Neuronal stem cell (in vitro differentiated cells): ENCODE measurements around the gene STARD10.

Source experiments
- DNase-seq: peaks from one replicate; pipeline ENCODE4 v3.0.0-alpha.2; 2013; ENCODE audit warnings: low spot score
- H2AFZ ChIP-seq: one replicate; pipeline ENCODE4 v1.6.1; 2013; ENCODE audit warnings: mild to moderate bottlenecking, low read length, inconsistent platforms
- H2AK5ac ChIP-seq: 2 replicates; pipeline ENCODE4 v1.6.1; 2013; ENCODE audit warnings: low read depth, mild to moderate bottlenecking, inconsistent platforms, low read length, moderate library complexity, mixed read lengths
- H2BK120ac ChIP-seq: 2 replicates; pipeline ENCODE4 v1.6.1; 2013; ENCODE audit warnings: low read depth, mild to moderate bottlenecking, inconsistent platforms, low read length, moderate library complexity, mixed read lengths
- H2BK12ac ChIP-seq: one replicate; pipeline ENCODE4 v1.6.1; 2013; ENCODE audit warnings: low read length, inconsistent platforms
- H2BK15ac ChIP-seq: 2 replicates; pipeline ENCODE4 v1.6.1; 2013; ENCODE audit warnings: mild to moderate bottlenecking, low read length, inconsistent platforms, mixed read lengths
- H2BK5ac ChIP-seq: one replicate; pipeline ENCODE4 v1.6.1; 2013; ENCODE audit warnings: inconsistent platforms, mild to moderate bottlenecking, low read length, moderate library complexity
- H3K14ac ChIP-seq: one replicate; pipeline ENCODE4 v1.6.1; 2013; ENCODE audit warnings: low read length, inconsistent platforms
- H3K18ac ChIP-seq: 2 replicates; pipeline ENCODE4 v1.6.1; 2013; ENCODE audit warnings: low read length, inconsistent platforms
- H3K23ac ChIP-seq: 2 replicates; pipeline ENCODE4 v1.6.1; 2013; ENCODE audit warnings: low read depth, mild to moderate bottlenecking, mixed read lengths, low read length, inconsistent platforms; ENCODE audit not compliant: poor library complexity
- H3K27ac ChIP-seq: replicated peaks from 3 replicates; pipeline ENCODE4 v1.5.1; 2013; ENCODE audit warnings: low read length, inconsistent platforms
- H3K27me3 ChIP-seq, 3 experiments: 2 replicates each; pipeline ENCODE4 v1.6.1; 2013; ENCODE audit warnings: low read length in 3 of 3, mild to moderate bottlenecking in 2 of 3, inconsistent platforms in 1 of 3, low read depth in 1 of 3, mixed read lengths in 1 of 3, moderate library complexity in 1 of 3; ENCODE audit not compliant: control insufficient read depth in 3 of 3, insufficient read depth in 3 of 3
- H3K36me3 ChIP-seq, 2 donors: replicated peaks in 1 of 2; 2 replicates each; pipeline ENCODE4 v1.6.1; 2013; ENCODE audit warnings: low read length in 2 of 2; ENCODE audit not compliant: control insufficient read depth in 2 of 2, insufficient read depth in 2 of 2
- H3K4ac ChIP-seq: 2 replicates; pipeline ENCODE4 v1.6.1; 2013; ENCODE audit warnings: inconsistent platforms, mild to moderate bottlenecking, low read length, moderate library complexity
- H3K4me1 ChIP-seq, 2 donors: 1 replicate in 1 of 2; 2 replicates in 1 of 2; pipeline ENCODE4 v1.6.1; 2013; ENCODE audit warnings: low read length in 2 of 2, low read depth in 1 of 2; ENCODE audit not compliant: control insufficient read depth in 2 of 2, insufficient read depth in 1 of 2
- H3K4me2 ChIP-seq: one replicate; pipeline ENCODE4 v1.6.1; 2013; ENCODE audit warnings: mild to moderate bottlenecking, low read length, inconsistent platforms; ENCODE audit not compliant: insufficient read depth, poor library complexity, severe bottlenecking
- H3K4me3 ChIP-seq, 2 donors: 2 replicates each; pipeline ENCODE4 v1.5.1; 2013; ENCODE audit warnings: low read length in 2 of 2, mild to moderate bottlenecking in 2 of 2, inconsistent platforms in 1 of 2, moderate library complexity in 1 of 2
- H3K79me1 ChIP-seq: one replicate; pipeline ENCODE4 v1.6.1; 2013; ENCODE audit warnings: low read depth, mild to moderate bottlenecking, inconsistent platforms, low read length, moderate library complexity
- H3K9ac ChIP-seq: one replicate; pipeline ENCODE4 v1.6.1; 2013; ENCODE audit warnings: mild to moderate bottlenecking, low read depth, low read length, inconsistent platforms; ENCODE audit not compliant: poor library complexity
- H3K9me3 ChIP-seq, 2 donors: replicated peaks in 1 of 2; 2 replicates each; pipeline versions ENCODE3 to v1.6.1; 2013; ENCODE audit warnings: low read length in 2 of 2, mild to moderate bottlenecking in 2 of 2, inconsistent platforms in 1 of 2, low read depth in 1 of 2, mixed read lengths in 1 of 2, moderate library complexity in 1 of 2; ENCODE audit not compliant: control insufficient read depth in 2 of 2, insufficient read depth in 1 of 2
- H4K8ac ChIP-seq: one replicate; pipeline ENCODE4 v1.6.1; 2013; ENCODE audit warnings: low read depth, mild to moderate bottlenecking, inconsistent platforms, low read length, moderate library complexity
- H4K91ac ChIP-seq: one replicate; pipeline ENCODE4 v1.6.1; 2013; ENCODE audit warnings: low read length, low read depth, mild to moderate bottlenecking, inconsistent platforms; ENCODE audit not compliant: poor library complexity
- WGBS, 2 donors: extraction: QIAGEN DNeasy Blood & Tissue Kit; methylation state at CpG; one replicate each; pipeline ENCODE4 v1.1.7; 2013; ENCODE audit warnings: missing lambda C conversion rate in 2 of 2, mixed read lengths in 1 of 2; ENCODE audit not compliant: insufficient read length in 2 of 2, insufficient replicate concordance in 1 of 2; ENCODE audit errors: extremely low coverage in 2 of 2; 5-methylcytosine and 5-hydroxymethylcytosine counted together

The STARD10 gene

DNA sequence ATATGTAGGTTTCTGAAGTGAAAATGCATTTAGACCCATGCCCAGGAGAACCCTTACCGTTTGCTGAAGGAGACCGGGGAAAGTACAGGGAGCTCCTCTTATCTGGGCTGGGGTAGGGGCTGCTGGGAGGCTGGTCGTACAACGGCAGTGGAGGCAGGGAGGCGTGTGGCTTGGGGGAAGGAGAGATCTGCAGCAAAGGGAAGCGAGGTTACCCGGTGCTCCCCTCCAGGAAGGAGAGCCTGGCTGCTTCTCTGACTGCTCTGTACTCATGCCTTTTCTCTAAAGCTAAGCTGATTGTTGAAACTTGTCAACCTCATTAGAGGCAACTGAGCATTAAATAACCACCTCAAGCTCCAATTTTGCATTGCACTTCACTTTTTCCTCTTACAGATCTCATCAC, 47.5 kb upstream of the STARD10 start:
- Histone ChIP-seq H3K79me1 (no peaks in the 10 kb centered on the region), H3K27me3 (no peaks in the 10 kb centered on the region), H3K4me1 (no peaks in the 10 kb centered on the region), H2BK120ac (no peak overlapping the region), H3K27ac (no peak overlapping the region), H3K4ac (no peak overlapping the region), H3K4me3 (no peak overlapping the region), H2BK12ac (no peak overlapping the region), H3K23ac (no peak overlapping the region), H2AK5ac (no peak overlapping the region), H3K36me3 (peaks cover 14 to 73% of the 10 kb centered on the region in 2 donors), H4K91ac (no peak overlapping the region), H3K4me2 (no peak overlapping the region), H3K14ac (peak overlapping the region; percentile 21), H3K18ac (peak overlapping the region; percentile 33), H2AFZ (no peak overlapping the region), H2BK5ac (no peak overlapping the region), H2BK15ac (no peak overlapping the region), H3K9me3 (no peaks in the 10 kb centered on the region), H4K8ac (no peak overlapping the region), H3K9ac (no peak overlapping the region)
- no peak for DNase-seq
- no CpG with 5 or more reads among the region's 7 CpGs for WGBS, 2 donors

DNA sequence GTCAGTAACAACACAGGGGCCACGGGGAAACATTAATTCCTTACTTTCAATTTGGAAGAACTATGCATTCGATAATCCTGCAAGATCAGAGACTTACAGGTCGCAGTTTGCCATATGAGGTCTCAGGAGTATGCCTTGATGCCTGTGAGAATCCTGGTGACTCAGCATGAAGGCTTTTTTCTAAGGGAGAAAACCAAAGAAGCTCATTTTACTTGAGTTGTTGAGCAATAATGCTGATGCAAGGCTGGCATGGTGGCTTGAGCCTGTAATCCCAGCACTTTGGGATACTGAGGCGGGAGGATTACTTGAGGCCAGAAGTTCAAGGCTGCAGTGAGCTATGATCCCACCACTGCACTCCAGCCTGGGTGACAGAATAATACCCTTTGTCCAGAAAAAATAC, 46.9 kb upstream of the STARD10 start:
- Histone ChIP-seq H2AFZ (no peak overlapping the region), H3K9me3 (no peaks in the 10 kb centered on the region), H3K27me3 (no peaks in the 10 kb centered on the region), H2AK5ac (no peak overlapping the region), H3K4me1 (no peaks in the 10 kb centered on the region), H3K4me2 (no peak overlapping the region), H3K4me3 (no peak overlapping the region), H2BK15ac (no peak overlapping the region), H3K79me1 (no peaks in the 10 kb centered on the region), H2BK5ac (no peak overlapping the region), H3K36me3 (peaks cover 14 to 76% of the 10 kb centered on the region in 2 donors), H3K18ac (no peak overlapping the region), H3K27ac (no peak overlapping the region), H4K8ac (no peak overlapping the region), H3K14ac (no peak overlapping the region), H3K4ac (no peak overlapping the region), H2BK12ac (no peak overlapping the region), H3K9ac (no peak overlapping the region), H4K91ac (no peak overlapping the region), H3K23ac (no peak overlapping the region), H2BK120ac (no peak overlapping the region)
- WGBS, 2 donors = no CpG with 5 or more reads among the region's 4 CpGs
- no peak for DNase-seq

DNA sequence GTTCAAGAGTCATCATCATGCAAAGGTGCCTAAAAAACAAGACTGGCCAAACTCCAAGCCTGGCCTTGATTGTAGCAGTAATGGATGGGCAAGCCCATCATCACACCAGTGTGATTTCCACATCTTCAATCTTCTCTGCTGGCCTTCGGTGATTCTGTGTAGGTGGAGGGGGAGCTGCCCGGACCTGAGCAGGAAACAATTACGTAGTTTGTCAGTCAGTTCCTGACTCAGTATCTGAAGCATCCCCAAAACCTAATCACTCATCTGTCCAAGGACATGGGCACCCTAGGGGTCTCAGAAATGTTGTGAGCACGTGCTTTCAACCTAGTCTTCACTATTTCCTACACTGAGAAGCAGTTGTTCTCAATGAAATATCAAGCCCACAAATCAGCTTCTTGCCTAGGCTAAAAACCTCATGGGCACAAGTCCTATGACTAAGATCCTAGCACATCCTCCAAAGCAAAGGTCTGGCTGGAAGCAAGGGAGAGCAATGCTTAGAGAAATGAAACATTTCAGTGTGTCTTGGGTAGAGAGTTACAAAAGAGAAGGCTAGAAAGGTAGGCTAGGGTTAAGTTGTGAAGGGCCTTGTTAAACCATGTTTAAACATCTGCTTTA, 45.0 kb upstream of the STARD10 start:
- H3K27ac ChIP-seq = no peak overlapping the region

DNA sequence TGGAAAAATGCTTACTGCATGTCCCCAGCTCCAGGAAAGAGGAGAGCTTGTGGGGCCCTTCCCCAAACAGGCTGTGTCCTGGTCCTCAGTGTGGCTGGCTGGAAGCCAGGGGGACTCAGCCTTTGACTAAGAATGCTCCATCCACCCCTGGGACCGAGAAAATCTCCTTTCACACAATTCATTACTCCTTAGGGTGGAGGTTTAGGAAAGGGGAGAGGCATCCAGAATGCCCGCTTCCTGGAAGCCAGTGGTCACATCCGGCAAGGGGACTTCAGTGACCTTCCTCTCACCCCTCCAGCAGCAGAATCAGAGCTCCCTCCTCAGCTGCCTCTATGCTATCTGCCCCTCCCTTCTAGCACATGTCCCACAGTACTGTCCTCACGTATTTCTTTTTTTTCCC, 42.3 kb upstream of the STARD10 start:
- Histone ChIP-seq H2BK12ac (no peak overlapping the region), H2BK120ac (no peak overlapping the region), H3K27ac (no peak overlapping the region), H3K23ac (no peak overlapping the region), H3K27me3 (no peaks in the 10 kb centered on the region), H2BK15ac (no peak overlapping the region), H3K14ac (no peak overlapping the region), H3K36me3 (peaks cover 8 to 56% of the 10 kb centered on the region in 2 donors), H4K8ac (no peak overlapping the region), H3K79me1 (no peaks in the 10 kb centered on the region), H3K9me3 (no peaks in the 10 kb centered on the region), H3K4me2 (no peak overlapping the region), H2AK5ac (no peak overlapping the region), H3K4ac (no peak overlapping the region), H3K4me1 (peaks cover 5 to 6% of the 10 kb centered on the region in 2 donors), H2BK5ac (no peak overlapping the region), H4K91ac (no peak overlapping the region), H3K18ac (no peak overlapping the region), H3K9ac (no peak overlapping the region), H3K4me3 (no peak overlapping the region), H2AFZ (no peak overlapping the region)
- DNase-seq = no peak
- WGBS, 2 donors = no CpG with 5 or more reads among the region's 4 CpGs

More for the DNA sequence above, 45.0 kb upstream of the STARD10 start:
- no peaks in the 10 kb centered on the region for H3K27me3 ChIP-seq
- no peak overlapping the region for H2AK5ac ChIP-seq
- H2BK15ac ChIP-seq = no peak overlapping the region
- no peak overlapping the region for H3K14ac ChIP-seq
- H3K4me2 ChIP-seq = no peak overlapping the region
- no peak overlapping the region for H3K9ac ChIP-seq
- H3K4me3 ChIP-seq = no peak overlapping the region
- no peak overlapping the region for H3K4ac ChIP-seq
- DNase-seq = no peak
- peaks cover 10 to 78% of the 10 kb centered on the region in 2 donors for H3K36me3 ChIP-seq
- H2BK12ac ChIP-seq = no peak overlapping the region
- H2BK5ac ChIP-seq = no peak overlapping the region
- H2BK120ac ChIP-seq = no peak overlapping the region
- no peaks in the 10 kb centered on the region for H3K4me1 ChIP-seq
- H3K9me3 ChIP-seq = no peaks in the 10 kb centered on the region
- H3K18ac ChIP-seq = no peak overlapping the region
- no peak overlapping the region for H2AFZ ChIP-seq
- H3K23ac ChIP-seq = no peak overlapping the region
- no CpG with 5 or more reads among the region's 4 CpGs for WGBS, 2 donors
- no peaks in the 10 kb centered on the region for H3K79me1 ChIP-seq
- no peak overlapping the region for H4K8ac ChIP-seq
- H4K91ac ChIP-seq = no peak overlapping the region
